Superior temporal gyrus (tissue), 1 donor: ENCODE results near the gene HMGXB3.

Experiments
- DNase-seq: peaks from one replicate; pipeline ENCODE4 v3.0.0-alpha.2; 2016; ENCODE audit errors: extremely low spot score

The HMGXB3 gene, protein sequence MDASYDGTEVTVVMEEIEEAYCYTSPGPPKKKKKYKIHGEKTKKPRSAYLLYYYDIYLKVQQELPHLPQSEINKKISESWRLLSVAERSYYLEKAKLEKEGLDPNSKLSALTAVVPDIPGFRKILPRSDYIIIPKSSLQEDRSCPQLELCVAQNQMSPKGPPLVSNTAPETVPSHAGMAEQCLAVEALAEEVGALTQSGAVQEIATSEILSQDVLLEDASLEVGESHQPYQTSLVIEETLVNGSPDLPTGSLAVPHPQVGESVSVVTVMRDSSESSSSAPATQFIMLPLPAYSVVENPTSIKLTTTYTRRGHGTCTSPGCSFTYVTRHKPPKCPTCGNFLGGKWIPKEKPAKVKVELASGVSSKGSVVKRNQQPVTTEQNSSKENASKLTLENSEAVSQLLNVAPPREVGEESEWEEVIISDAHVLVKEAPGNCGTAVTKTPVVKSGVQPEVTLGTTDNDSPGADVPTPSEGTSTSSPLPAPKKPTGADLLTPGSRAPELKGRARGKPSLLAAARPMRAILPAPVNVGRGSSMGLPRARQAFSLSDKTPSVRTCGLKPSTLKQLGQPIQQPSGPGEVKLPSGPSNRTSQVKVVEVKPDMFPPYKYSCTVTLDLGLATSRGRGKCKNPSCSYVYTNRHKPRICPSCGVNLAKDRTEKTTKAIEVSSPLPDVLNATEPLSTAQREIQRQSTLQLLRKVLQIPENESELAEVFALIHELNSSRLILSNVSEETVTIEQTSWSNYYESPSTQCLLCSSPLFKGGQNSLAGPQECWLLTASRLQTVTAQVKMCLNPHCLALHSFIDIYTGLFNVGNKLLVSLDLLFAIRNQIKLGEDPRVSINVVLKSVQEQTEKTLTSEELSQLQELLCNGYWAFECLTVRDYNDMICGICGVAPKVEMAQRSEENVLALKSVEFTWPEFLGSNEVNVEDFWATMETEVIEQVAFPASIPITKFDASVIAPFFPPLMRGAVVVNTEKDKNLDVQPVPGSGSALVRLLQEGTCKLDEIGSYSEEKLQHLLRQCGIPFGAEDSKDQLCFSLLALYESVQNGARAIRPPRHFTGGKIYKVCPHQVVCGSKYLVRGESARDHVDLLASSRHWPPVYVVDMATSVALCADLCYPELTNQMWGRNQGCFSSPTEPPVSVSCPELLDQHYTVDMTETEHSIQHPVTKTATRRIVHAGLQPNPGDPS (N-terminal part only)

DNA sequence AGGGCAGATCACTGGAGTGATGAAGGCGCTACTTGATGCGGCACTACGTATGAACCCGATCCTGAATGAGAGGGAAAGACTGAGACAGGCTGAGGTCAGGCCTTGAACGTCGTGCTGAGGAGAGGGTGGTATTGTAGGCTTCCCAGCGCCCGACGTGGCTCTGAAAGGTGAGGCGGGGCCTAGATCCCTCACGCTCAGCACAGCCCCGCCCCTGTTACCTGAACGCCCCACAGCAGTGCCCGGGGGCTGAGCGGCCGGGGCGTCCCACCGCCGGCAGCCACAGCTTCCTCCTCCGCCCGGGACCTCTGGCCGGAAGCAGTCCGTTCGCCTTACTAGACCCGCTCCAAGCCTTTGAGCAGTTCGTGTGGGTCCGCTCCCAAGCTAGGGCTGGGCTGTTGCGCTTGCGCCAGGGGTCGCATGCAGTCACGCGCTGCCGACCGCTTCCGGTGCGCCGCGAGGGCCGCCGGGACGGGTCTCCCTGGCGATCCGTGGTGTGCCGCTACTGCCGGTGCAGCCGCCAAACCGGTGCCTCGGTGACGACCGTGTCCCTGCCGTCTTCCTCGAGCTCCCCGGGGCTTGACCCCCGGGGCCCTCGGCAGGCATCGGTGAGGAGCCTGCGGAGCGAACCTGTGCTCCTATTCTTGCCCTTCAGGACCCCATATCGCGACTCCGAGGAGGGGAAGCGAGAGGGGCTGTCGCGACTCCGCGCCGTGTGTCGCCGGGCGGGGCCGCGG is at the start of gene HMGXB3, which contains the start of gene TIGD6:
Gene HMGXB3 (plus strand): TSS at position 484 of the 734 bp plus-strand sequence. CDS start 4,114 bp downstream, outside the sequence.
Gene TIGD6 (minus strand): TSS at position 399 of the 734 bp plus-strand sequence. CDS start 4,306 bp downstream, outside the sequence.
- peak; percentile 91 for DNase-seq

DNA sequence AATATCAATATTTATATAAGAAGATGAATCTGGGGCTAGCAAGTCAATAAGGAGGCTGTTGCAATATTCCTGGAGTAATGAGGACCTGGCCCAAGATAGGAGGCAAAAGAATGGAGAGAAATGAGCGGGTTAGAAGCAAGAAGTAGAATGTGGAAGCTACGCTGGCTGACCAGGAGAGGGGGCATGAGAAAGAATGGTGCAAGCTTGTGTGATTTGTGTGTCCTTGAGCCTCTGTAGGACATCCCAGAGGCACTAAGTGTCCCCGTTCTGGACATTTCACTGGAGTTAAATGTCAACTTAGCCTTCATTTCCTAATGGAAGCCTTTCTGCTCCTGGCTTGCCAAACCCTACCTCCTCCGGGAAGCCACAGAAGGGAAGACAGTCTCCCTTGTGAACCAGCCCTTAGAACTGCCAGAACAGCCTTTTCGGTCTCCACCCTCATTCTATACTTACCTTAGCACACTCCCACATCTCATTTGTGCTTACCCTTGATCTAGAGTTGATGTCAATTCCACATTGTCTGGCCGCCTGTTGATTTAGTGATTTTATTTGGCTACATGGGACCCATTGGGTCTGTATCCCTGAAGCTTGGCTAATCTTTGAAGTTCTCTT is 49.3 kb upstream of the HMGXB3 start:
- no peak for DNase-seq

DNA sequence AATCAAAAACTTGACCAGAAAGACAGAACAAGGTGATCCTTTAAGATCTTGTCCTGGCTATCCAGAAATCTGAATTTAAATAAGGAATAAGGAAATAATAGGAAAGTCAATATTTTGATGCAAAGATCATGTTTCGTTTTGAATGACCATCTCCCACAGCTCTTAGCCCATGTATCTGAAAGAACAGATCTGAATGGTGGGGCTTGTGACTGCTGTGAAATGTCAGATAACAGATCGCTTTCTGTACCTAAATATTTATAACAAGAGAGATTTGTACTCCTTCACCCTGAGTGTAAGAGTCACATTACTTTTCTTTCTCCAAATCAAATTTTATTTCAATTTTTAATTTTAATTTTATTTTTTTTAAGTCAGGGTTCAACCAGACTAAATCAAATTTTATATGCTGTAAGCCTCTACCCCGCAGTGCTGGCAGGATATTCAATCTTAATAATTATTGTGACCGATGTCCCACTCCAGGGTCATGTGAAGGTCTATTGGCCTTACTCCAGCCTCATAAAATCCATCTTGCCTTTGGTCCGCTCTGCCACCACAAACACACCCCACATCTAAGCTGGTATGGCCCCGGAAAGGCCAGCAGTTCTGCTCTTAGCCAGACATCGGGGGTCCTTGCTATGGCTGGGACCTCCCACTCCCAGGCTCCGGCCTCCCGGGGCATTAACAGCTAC is 47.0 kb upstream of the HMGXB3 start:
- DNase-seq: no peak

DNA sequence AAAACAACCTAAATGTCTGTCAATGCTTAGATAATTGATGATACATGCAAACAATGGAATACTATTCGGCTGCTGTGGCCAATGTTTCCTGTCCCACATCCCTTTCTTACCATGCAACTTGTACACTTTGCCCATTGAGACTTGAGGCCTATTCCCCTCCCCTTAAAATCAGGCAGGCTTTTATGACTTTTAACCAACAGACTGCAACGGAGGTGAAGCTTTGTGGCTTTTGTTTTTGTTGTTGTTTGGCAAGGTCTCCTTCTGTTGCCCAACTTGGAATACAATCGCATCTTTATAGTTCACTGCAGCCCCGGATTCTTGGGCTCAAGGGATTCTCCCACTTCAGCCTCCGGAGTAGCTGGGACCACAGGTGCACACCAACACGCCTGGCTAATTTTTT is 45.7 kb upstream of the HMGXB3 start:
- DNase-seq: no peak

DNA sequence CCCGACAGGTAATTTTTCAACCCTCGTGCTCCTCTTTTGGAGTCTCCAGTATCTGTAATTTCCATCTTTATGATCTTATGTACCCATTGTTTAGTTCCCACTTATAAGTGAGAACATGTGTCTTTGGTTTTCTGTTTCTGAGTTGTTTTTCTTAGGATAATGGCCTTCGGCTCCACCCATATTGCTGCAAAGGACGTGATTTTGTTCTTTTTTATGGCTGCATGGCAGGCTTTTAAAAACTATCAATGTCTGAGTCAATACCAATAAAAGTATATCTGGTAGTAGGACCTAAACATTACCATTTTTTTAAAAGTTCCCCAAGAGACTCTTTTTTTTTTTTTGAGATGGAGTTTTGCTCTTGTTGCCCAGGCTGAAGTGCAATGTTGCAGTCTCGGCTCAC is 43.9 kb upstream of the HMGXB3 start:
- no peak for DNase-seq

DNA sequence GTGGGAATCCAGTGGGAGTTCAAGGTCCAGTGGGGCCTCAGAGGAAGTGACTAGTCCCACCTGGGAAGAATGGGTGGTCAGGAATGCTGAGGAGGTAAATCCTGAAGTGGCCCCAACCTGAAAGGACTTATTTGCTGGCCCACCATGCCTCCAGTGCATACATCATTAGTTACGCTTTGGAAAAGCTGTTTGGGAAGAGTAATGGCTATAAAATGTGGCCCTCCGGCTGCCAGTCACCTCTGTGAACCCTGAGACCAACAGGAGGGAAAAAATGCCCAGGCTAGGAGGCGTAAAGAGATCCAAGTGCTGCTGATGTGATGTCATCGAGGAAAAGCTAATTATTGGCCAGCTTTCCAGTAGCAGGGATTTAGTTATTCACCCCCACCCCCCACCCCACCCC is 42.7 kb upstream of the HMGXB3 start:
- DNase-seq: no peak

DNA sequence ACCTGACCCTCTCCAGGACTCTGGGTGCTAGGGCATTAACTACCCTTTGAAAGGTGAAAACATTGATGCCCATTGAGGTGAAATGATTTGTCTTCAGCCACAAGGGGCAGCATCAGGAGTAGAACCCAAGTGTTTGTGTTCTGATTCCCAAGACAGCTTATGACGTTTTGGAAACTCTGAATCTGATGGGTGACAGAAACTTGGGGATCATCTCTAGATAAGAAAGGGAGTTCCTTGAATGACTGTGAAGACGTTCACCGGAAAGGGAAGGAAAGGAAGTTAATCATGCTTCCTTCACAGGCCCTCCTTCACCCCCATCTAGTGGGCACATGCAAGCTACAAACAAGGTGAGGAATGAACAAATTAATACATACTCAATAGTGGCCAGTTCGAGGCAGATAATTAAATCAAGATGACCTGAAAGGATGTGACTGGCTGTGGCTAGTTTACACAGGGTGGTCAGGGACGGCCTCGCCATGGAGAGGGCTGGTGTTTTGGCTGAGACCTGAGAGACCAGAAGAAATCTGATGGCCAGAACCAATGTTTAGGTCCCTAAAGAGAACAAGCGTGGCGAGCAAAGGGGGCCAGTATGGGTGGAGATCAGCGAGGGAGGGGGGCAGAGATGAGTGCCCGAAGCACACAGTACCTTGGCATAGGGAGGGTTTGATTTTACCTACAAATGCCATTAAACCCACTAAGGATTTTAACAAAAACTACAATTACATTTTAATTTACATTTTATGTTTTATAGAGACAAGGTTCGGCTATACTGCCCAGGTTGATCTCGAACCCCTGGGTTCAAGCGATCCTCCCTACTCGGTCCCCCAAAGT is 40.9 kb upstream of the HMGXB3 start:
- peak; percentile 52 for DNase-seq

DNA sequence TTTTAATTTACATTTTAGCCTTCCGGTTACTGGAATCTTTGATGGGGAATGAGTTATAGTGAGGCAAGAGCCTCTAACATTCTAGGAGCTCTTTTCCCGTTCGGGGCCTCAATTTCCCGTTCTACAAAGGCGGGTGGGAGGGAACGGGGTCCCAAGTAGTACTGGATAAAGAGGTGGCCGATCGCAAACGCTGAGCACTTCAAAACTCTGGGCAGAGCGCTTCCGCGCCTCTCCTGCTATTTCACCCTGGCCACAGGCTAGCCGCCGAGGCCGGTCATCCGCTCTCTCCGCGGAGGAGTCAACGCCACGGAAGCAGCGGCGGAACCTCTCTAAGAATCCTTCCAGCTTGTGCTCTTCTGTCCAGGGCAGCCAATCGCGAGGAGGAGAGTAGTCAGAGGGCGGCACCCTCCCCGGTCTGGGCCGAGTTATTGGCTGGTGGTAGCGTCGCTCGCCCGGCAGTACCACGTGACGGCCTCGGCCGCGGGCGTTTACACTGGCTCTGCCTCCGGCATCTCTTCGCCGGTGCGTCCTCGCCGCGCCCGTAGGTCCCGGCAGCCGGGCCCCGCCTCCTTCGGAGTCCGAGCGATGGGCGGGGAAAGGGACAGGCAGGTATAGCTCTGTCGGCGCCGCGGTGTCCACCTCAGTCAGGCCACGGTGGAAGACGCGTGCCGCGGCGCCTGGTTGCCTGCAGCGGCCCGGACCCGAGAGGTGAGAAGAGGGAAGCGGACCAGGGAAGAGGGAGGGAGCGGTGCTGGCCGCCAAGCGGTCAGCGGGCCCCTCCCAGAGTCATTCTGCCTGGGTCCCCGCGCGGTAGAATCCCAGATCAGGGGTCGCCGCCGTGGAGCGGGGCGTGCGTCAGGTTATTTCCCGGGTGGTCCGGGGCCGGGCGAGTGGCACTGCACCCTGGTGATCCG is 40.0 kb upstream of the HMGXB3 start, which contains the start of gene SLC26A2:
Gene SLC26A2 (plus strand): TSS at position 487 of the 914 bp plus-strand sequence. CDS start 16,895 bp downstream, outside the sequence.
- DNase-seq: peak; percentile 98

DNA sequence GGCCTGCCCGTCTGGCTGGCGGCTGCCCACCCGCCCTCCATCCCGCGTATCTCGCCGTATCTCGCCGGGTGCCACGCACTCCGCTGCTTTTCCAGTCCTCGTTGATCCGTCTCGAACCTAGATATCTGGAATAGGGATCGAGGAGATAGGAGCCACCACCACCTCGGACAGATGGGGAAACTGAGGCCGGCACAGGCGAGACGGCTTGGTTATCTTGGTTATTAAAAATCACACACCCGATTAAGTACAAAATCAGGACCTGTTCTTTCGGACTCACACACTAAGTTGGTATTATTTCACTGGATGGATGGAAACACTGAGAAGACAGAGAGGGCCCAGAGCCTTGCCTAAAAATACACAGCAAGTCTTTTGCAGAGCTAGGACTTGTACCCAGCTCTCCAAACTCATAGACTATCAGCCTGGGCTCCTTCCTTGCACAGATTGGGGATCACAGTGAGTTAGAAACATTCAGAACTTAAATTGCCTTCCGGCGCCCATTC is 39.3 kb upstream of the HMGXB3 start:
- peak; percentile 41 for DNase-seq

DNA sequence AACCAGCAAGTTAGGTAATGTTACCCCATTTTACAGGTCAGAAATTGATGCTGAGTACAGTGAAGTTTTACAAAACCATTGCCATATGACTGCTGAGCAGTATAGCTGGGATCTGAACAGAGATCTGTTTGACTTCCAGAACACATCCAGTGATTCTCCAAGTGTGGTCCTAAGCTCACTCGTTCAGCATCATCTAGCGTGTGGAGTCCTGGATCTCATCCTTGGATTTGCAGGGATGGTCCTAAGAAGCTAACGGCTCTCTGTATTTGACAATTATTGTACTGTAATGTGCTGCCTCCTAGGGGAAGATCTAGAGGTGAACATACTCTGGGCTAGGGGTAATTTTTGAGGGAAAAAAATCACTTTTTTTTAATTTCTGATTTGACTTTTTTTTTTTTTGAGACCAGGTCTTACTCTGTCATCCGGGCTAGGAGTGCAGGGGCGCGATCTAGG is 38.6 kb upstream of the HMGXB3 start:
- peak; percentile 70 for DNase-seq

DNA sequence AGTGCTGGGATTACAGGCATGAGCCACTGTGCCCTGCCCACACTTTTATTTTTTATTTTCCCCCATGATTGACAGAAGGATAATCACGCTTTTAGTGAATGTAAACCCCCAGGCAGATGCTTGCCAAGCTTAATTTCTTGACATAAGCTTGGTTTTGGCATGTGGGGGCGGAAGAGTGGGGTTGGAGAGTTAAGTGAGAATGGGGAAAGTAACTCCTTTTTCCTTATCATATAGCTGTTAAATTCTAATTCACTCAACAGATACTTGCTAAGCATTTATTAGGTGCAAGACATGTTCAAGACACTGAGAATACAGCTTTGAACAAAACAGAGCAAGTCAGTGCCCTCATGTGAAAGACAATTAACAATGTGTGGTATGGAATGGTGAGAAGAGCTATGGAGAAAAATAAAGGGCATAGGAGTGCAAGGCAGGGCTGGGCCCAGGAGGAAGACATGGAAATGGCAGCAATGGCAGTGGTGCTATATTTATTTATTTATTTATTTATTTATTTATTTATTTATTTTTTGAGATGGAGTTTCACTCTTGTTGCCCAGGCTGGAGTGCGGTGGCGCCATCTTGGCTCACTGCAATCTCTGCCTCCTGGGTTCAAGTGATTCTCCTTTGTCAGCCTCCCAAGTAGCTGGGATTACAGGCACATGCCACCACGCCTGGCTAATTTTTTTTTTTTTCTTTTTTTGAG is 37.8 kb upstream of the HMGXB3 start:
- no peak for DNase-seq

DNA sequence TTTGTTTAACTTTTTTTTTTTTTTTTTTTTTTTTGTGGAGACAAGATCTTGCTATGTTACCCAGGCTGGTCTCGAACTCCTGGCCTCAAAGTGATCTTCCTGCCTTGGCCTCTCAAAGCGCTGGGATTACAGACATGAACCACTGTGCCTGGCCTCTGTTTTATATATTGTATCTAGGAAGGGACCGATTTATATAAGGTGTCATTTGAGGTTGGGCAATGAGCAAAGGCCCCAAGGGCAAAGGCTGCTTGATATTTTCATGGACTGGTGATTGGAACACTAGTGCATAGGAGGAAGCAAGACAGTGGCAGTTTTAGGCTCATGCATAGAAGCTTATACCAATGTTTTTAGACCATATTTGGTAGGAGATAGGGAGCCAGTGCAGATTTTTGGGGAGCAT is 36.8 kb upstream of the HMGXB3 start:
- no peak for DNase-seq

DNA sequence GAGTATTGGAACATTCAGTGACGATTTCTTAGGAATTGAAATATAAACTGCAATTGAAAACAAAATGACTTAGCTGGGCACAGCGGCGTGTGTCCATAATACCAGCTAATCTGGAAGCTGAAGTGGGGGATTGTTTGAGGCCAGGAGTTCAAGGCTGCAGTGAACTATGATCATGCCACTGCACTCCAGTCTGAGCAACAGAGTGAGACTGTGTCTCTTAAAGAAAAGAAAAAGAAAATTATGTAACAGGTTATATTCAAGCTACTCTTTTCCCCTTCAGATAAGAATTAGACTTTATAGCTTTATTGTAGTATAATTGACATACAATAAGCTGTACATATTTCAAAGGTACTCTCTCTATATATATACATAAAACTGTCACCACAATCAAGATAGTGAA is 33.6 kb upstream of the HMGXB3 start:
- DNase-seq: no peak

DNA sequence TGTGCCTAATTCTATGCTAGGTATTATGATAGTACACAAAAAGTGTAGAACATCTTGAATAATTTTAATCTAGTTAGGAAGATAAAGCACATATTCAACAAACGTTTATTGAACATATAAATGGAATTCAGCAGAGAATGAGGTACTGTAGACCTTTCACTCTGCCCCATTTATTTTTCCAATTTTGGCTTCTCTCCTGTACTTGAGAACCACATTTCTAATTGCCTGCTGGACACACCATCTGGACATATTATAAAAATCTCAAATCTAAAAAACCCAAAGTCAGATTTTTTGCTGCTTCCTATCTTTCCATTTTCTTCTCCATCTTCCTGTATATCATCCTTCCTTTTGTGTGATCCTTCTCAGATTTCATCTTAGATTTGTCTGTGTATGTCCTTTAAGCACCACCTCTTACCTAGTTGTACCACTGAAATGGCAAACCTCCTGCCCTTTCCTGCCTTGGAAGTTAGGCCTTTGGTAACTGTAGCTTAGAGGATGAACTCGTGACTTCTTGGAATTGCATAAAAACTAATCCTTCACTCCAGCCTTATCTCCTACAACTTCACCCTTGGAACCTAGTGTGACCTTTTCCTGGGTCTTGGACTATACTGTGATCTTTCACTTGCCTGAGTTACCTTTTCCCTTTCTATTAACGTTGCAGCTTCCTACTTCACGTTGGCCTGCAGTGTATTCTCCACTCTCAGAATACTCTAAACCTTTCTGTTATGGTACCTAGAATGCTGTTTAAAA is 31.2 kb upstream of the HMGXB3 start:
- DNase-seq: no peak

DNA sequence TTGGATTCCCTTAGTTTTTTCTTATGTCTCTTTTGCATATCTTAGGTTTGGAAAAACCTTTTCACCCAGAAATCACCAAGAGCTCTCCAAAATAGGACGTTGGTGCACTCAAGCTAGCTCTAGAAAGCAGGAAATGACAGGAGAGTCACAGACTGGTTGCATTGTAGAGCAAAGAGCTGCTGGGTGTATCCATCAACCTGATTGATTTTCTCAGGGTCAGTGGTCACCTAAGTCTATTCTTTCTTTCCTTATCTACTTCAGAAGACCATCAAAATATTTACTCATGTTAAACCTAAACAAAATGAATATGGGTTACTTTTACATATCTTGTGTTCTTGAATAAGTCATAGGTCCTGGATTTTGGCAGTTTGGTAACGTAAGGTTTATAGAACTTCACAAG is 25.1 kb upstream of the HMGXB3 start:
- no peak for DNase-seq

DNA sequence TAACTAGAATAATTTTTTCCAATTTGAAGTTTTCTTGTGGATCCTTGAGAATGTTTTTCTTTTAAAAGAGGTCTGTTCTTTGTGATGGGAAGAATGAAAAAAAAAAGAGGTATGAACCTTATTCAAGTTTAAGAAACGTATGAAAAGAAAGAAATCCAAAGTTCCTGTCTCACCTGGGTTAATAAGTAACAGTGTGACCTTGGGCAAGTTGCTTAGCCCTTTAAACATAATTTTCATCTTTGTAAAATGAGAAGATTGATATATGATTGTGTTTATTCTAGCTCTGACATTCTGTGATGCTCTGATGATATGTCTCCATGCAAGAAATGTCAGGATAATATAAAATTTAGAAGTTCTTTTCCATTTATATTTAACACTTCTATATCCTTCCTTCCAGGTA is 20.6 kb upstream of the HMGXB3 start:
- no peak for DNase-seq
